Lung (tissue), 12 donors: Measurements from ENCODE around the gene TBC1D22A. TPM values are rescaled to one million over a fixed set of nuclear protein-coding genes. Genes with fewer than 3 reads are reported as not detected.

ENCODE experiments used
- ATAC-seq: fragments of 200-7000 bp; cut with Tn5 transposase; one replicate; pipeline ENCODE4 v1.9.1; 2020; ENCODE audit warnings: moderate number of reproducible peaks; ENCODE audit not compliant: insufficient read depth, low FRiP score
- DNase-seq, 3 donors: peaks; one replicate each; pipeline ENCODE4 v3.0.0-alpha.2; 2013 to 2017
- H3K27ac ChIP-seq, 2 donors: one replicate each; pipeline ENCODE4 v1.5.1; 2013; ENCODE audit warnings: mild to moderate bottlenecking in 2 of 2, moderate library complexity in 2 of 2, control low read depth in 1 of 2, inconsistent platforms in 1 of 2, low read depth in 1 of 2, low read length in 1 of 2
- H3K27me3 ChIP-seq, 3 donors: one replicate each; pipeline ENCODE4 v1.5.1; 2013; ENCODE audit warnings: low read length in 2 of 3; ENCODE audit not compliant: control insufficient read depth in 3 of 3, insufficient read depth in 3 of 3
- H3K36me3 ChIP-seq, 4 donors: one replicate each; pipeline ENCODE4 v1.5.1; 2013; ENCODE audit warnings: low read length in 4 of 4, mild to moderate bottlenecking in 1 of 4, moderate library complexity in 1 of 4; ENCODE audit not compliant: control insufficient read depth in 4 of 4, insufficient read depth in 4 of 4
- H3K4me1 ChIP-seq, 5 donors: one replicate each; pipeline ENCODE4 v1.5.1; 2013; ENCODE audit warnings: low read length in 5 of 5, mild to moderate bottlenecking in 2 of 5, moderate library complexity in 1 of 5; ENCODE audit not compliant: control insufficient read depth in 5 of 5, insufficient read depth in 5 of 5
- H3K4me3 ChIP-seq: one replicate; pipeline ENCODE4 v1.5.1; 2013; ENCODE audit warnings: mild to moderate bottlenecking, control low read depth, moderate library complexity
- H3K9ac ChIP-seq, 2 donors: one replicate each; pipeline ENCODE4 v1.5.1; 2013; ENCODE audit warnings: low read length in 2 of 2, control low read depth in 1 of 2; ENCODE audit not compliant: insufficient read depth in 1 of 2
- H3K9me3 ChIP-seq, 4 donors: one replicate each; pipeline ENCODE4 v1.5.1; 2013; ENCODE audit warnings: low read length in 3 of 4, mild to moderate bottlenecking in 1 of 4, moderate library complexity in 1 of 4; ENCODE audit not compliant: control insufficient read depth in 4 of 4, insufficient read depth in 3 of 4
- CTCF ChIP-seq: IDR thresholded peaks from 2 replicates; pipeline ENCODE4 v1.5.1; 2012; ENCODE audit warnings: mild to moderate bottlenecking; ENCODE audit errors: control extremely low read depth, extremely low read depth
- WGBS, 2 donors: extraction: QIAGEN DNeasy Blood & Tissue Kit; methylation state at CpG; one replicate each; pipeline ENCODE4 v1.1.7; 2013; 5-methylcytosine and 5-hydroxymethylcytosine counted together
- polyA plus RNA-seq, 2 donors: library from polyadenylated mRNA; stranded (reverse); fragments of 200-250 nt; gene quantifications; one replicate each; pipeline ENCODE4 v1.2.1, GENCODE V29; 2013
- total RNA-seq, 2 donors: library from RNA; depleted of rRNA in 1 of 2; stranded (reverse); fragments of >200 nt in 1 of 2; gene quantifications; one replicate each; pipeline ENCODE4 v1.2.1, GENCODE V29; 2014 to 2021
- donor health status: control.
- donor health status: control.
- donor health status: Bipolar disorder and iron deficiency.
- donor health status: healthy.
- donor health status: DM: yes; HTN: yes; CAD: no.

The TBC1D22A gene
- total and polyA plus RNA-seq, 4 donors, result 20.2 to 38.4 (median 21.0) TPM

GRCh38 chr22:47190957-47191670 is 428.7 kb downstream of the TBC1D22A start:
- Histone ChIP-seq H3K36me3 (no peaks in the 10 kb centered on the region), H3K4me3 (no peak overlapping the region), H3K4me1 (peaks cover 0 to 57% (median 10%) of the 10 kb centered on the region in 5 donors), H3K9ac (no peak overlapping the region), H3K9me3 (peaks cover 0 to under 1% (median 0%) of the 10 kb centered on the region in 4 donors), H3K27me3 (no peaks in the 10 kb centered on the region), H3K27ac (no peak overlapping the region)
- no peak for TF ChIP-seq CTCF
- peak in 1 of 3 donors; percentile 7 for DNase-seq
- WGBS, 2 donors, result 89 to 91% methylated on average over 11 of the region's 11 CpGs
- ATAC-seq, result no peak

GRCh38 chr22:47191671-47192650 is 429.5 kb downstream of the TBC1D22A start:
- H3K27me3 ChIP-seq, result no peaks in the 10 kb centered on the region
- H3K9ac ChIP-seq, result no peak overlapping the region
- H3K36me3 ChIP-seq, result no peaks in the 10 kb centered on the region
- H3K4me1 ChIP-seq, result peaks cover 0 to 66% (median 16%) of the 10 kb centered on the region in 5 donors
- WGBS, 2 donors, result 62 to 75% methylated on average over 25 of the region's 25 CpGs
- TF ChIP-seq CTCF, result no peak
- H3K9me3 ChIP-seq, result no peaks in the 10 kb centered on the region
- DNase-seq (peak in 1 of 3 donors; percentile 29), ATAC-seq (no peak)
- no peak overlapping the region for H3K27ac ChIP-seq
- no peak overlapping the region for H3K4me3 ChIP-seq

GRCh38 chr22:47192651-47193437 is 430.4 kb downstream of the TBC1D22A start:
- TF ChIP-seq CTCF, result no peak
- H3K4me1 ChIP-seq, result peaks cover 0 to 69% (median 13%) of the 10 kb centered on the region in 5 donors
- H3K9ac ChIP-seq, result no peak overlapping the region
- no peak for ATAC-seq
- no peaks in the 10 kb centered on the region for H3K27me3 ChIP-seq
- no peaks in the 10 kb centered on the region for H3K9me3 ChIP-seq
- H3K4me3 ChIP-seq, result no peak overlapping the region
- DNase-seq, result peak in 1 of 3 donors; percentile 10
- 75 to 79% methylated on average over 31 to 32 of the region's 32 CpGs for WGBS, 2 donors
- H3K27ac ChIP-seq, result no peak overlapping the region
- no peaks in the 10 kb centered on the region for H3K36me3 ChIP-seq
